A549 treated with ZK216348 at 1 μM for 4 hours (cell line): Measurements from ENCODE around the gene HUS1. TPM values are rescaled to one million over a fixed set of nuclear protein-coding genes. Genes with fewer than 3 reads are reported as not detected.

ENCODE experiments used
- total RNA-seq: library from RNA; stranded (reverse); fragments of 200-300 nt; extraction: Qiagen RNA extraction; gene quantifications from 5 replicates; pipeline ENCODE4 v1.2.3, GENCODE V29; 2022; ENCODE audit warnings: low read depth

HUS1 gene
- 16.0 to 23.3 TPM (median 18.0 TPM) in 5 replicates for total RNA-seq

GRCh38 chr7:47979145-47979831, at the start of gene HUS1:
TSS of gene HUS1 (minus strand) at chr7:47979615. CDS start at chr7:47979519, 96 bp downstream.

GRCh38 chr7:48028938-48029337, 49.5 kb upstream of the HUS1 start, which contains the start of gene SUN3:
TSS of gene SUN3 (minus strand) at chr7:48029107. CDS start at chr7:48028938, 169 bp downstream.

GRCh38 chr7:47948141-47948790, 31.1 kb downstream of the HUS1 start, which contains the start of gene PKD1L1:
TSS of gene PKD1L1 (minus strand) at chr7:47948466. CDS start at chr7:47948440, 26 bp downstream.

Other genes starting within 250 kb of the HUS1 start
- 0.02 to 1.0 TPM (median 0.28 TPM) in 4 of 5 replicates, not detected in the other for gene PKD1L1, start 31.1 kb downstream of the HUS1 start, total RNA-seq
- gene SUN3, start 49.5 kb upstream of the HUS1 start, total RNA-seq, result 0.48 TPM in 1 of 5 replicates, not detected in the others
- gene C7orf57, start 55.9 kb upstream of the HUS1 start, total RNA-seq, result 0.20 to 0.67 TPM (median 0.31 TPM) in 5 replicates
- 50.1 to 93.1 TPM (median 88.4 TPM) in 5 replicates for gene UPP1, start 109.7 kb upstream of the HUS1 start, total RNA-seq
- gene ABCA13, start 191.8 kb upstream of the HUS1 start, total RNA-seq, result 0.05 to 0.07 TPM in 2 of 5 replicates, not detected in the others